ENCODE results near the gene METAP2. TPM values are rescaled to one million over a fixed set of nuclear protein-coding genes. Genes with fewer than 3 reads are reported as not detected.
"Not testable (repeated sequence)": the region's sequence is repeated elsewhere in the genome, so short reads cannot be mapped to it uniquely, and the experiment has no call there.

The METAP2 gene
- total RNA-seq, 4 donors from 2014 or later, result 66.8 to 92.7 (median 74.2) TPM

DNA sequence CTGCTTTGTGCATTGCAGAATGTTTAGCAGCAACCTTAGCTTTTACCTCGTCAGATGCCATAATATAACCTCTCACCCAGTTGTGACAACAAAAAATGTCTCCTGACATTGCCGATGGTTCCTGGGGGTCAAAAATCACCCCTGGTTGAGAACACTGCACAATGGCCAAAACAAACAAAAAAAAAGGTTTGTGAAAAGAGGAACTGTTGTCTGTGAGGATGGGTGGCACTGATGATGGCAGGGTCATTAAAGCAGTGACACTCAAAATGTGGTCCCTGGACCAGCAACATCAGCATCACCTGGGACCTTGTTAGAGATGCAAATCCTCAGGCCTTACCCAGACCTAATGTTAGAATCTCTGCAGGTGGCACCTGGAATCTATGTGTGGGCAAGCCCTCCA lies 36.4 kb upstream of the METAP2 start:
- no peaks in the 10 kb centered on the region for H3K27me3 ChIP-seq
- H3K36me3 ChIP-seq, result no peaks in the 10 kb centered on the region
- no peaks in the 10 kb centered on the region for H3K9me3 ChIP-seq
- ATAC-seq, result no peak
- H3K4me3 ChIP-seq, result no peak overlapping the region
- no peaks in the 10 kb centered on the region for H3K4me1 ChIP-seq
- H3K27ac ChIP-seq, result no peak overlapping the region
- no peak for TF ChIP-seq CTCF (IDR thresholded peaks at IDR 0.05)
- TF ChIP-seq POLR2AphosphoS5 (IDR thresholded peaks at IDR 0.05), result no peak
- TF ChIP-seq POLR2A (IDR thresholded peaks at IDR 0.05), result no peak
- TF ChIP-seq EP300 (IDR thresholded peaks at IDR 0.05), result no peak
- WGBS, 2 donors (ENCODE audit: low coverage in 1 of 2), result 62 to 88% methylated on average over 1 to 2 of the region's 2 CpGs

GRCh38 chr12:95439461-95440230 lies 34.3 kb upstream of the METAP2 start:
- H3K9me3 ChIP-seq, result no peaks in the 10 kb centered on the region
- H3K4me1 ChIP-seq, result no peaks in the 10 kb centered on the region
- H3K4me3 ChIP-seq, result no peak overlapping the region
- no peaks in the 10 kb centered on the region for H3K36me3 ChIP-seq
- H3K27me3 ChIP-seq, result no peaks in the 10 kb centered on the region
- ATAC-seq, result no peak
- WGBS, 2 donors (ENCODE audit: low coverage in 1 of 2), result 78 to 88% methylated on average over 4 to 9 of the region's 9 CpGs
- TF ChIP-seq POLR2AphosphoS5 (IDR thresholded peaks at IDR 0.05) (no peak), POLR2A (IDR thresholded peaks at IDR 0.05) (no peak), CTCF (IDR thresholded peaks at IDR 0.05) (no peak)
- no peak overlapping the region for H3K27ac ChIP-seq

- Histone ChIP-seq H3K36me3 (no peaks in the 10 kb centered on the region), H3K27me3 (no peaks in the 10 kb centered on the region), H3K4me3 (no peak overlapping the region), H3K9me3 (no peaks in the 10 kb centered on the region), H3K27ac (no peak overlapping the region), H3K4me1 (no peaks in the 10 kb centered on the region)
- WGBS, 2 donors (ENCODE audit: low coverage in 1 of 2), result 67 to 73% methylated on average over 2 of the region's 3 CpGs
- no peak for TF ChIP-seq EP300 (IDR thresholded peaks at IDR 0.05)
- TF ChIP-seq POLR2A (IDR thresholded peaks at IDR 0.05), result no peak
- TF ChIP-seq POLR2AphosphoS5 (IDR thresholded peaks at IDR 0.05), result no peak
- TF ChIP-seq CTCF (IDR thresholded peaks at IDR 0.05), result no peak
- ATAC-seq, result no peak
Observed at GRCh38 chr12:95440401-95440800, 33.6 kb upstream of the METAP2 start.

GRCh38 chr12:95443459-95443858 lies 30.5 kb upstream of the METAP2 start:
- Histone ChIP-seq H3K4me3 (no peak overlapping the region), H3K27ac (no peak overlapping the region), H3K36me3 (no peaks in the 10 kb centered on the region), H3K4me1 (no peaks in the 10 kb centered on the region), H3K9me3 (no peaks in the 10 kb centered on the region), H3K27me3 (no peaks in the 10 kb centered on the region)
- ATAC-seq, result no peak
- whole genome bisulfite sequencing, 2 donors (ENCODE audit: low coverage in 1 of 2), result 85 to 93% methylated on average over 2 of the region's 2 CpGs
- TF ChIP-seq POLR2AphosphoS5 (IDR thresholded peaks at IDR 0.05) (no peak), POLR2A (IDR thresholded peaks at IDR 0.05) (no peak), CTCF (IDR thresholded peaks at IDR 0.05) (no peak), EP300 (IDR thresholded peaks at IDR 0.05) (no peak)

DNA sequence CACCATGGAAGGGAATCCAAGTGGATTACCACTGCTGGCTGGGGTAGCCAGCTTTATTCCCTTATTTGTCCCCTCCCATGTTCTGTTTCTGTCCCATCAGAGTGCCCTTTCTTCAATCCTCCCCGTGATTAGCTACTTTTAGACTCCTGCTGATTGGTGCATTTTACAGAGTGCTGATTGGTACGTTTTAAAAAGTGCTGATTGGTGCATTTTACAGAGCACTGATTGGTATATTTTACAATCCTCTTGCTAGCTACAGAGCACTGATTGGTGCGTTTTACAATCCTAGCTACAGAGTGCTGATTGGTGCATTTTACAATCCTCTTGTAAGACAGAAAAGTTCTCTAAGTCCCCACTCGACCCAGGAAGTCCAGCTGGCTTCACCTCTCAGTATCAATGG lies 28.9 kb upstream of the METAP2 start:
- not testable (repeated sequence) for ATAC-seq, H3K27me3 ChIP-seq, H3K4me3 ChIP-seq, H3K27ac ChIP-seq, H3K4me1 ChIP-seq, H3K9me3 ChIP-seq, H3K36me3 ChIP-seq
- 89% methylated on average over 4 of the region's 4 CpGs for WGBS, 2 donors (ENCODE audit: low coverage in 1 of 2)
